ENCODE results near the gene SPINK13.
"Not testable (repeated sequence)": the region's sequence is repeated elsewhere in the genome, so short reads cannot be mapped to it uniquely, and the experiment has no call there.

SPINK13 gene, protein sequence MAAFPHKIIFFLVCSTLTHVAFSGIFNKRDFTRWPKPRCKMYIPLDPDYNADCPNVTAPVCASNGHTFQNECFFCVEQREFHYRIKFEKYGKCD

DNA sequence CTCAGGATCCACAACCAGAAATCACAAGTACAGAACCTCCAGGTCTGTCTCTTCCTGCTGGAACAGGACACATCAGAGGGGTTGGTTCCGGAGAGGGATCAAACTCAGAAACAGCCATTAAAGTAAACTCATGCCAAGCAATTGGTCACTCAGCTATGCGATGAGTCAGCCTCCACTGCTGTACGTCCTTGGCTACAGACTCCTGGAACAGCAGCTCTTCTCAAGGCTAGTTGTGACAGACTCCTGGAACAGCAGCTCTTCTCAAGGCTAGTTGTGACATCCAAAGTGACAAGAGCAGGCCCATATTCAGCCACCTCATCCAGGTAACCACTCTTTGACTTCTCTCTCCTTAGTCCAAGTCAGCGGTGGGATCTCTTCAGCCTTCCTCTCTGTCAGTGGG is at the start of gene SPINK13:
Gene SPINK13 (plus strand): TSS at position 229 of the 400 bp plus-strand sequence. CDS start 1,279 bp downstream, outside the sequence.
- DNase-seq = no peak

DNA sequence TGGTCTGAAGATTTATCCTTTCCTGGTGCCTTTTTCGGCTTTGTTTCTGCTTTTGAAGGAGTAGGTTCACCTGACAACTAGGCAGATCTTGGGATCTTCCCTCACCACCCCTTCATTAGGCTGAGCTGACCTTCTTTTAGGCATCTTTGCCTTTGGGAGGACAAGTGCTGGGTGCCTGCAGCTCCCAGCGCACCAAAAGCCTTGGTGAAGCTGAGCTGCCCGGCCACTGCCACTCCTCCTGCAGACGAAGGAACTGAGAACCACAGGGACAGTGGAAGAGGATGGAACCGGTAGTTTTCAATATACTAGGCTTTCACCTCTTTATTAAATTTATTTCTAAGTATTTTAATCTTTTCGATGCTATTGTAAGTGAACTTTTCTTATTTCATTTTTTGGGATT is 47.1 kb upstream of the SPINK13 start:
- no peak for DNase-seq

DNA sequence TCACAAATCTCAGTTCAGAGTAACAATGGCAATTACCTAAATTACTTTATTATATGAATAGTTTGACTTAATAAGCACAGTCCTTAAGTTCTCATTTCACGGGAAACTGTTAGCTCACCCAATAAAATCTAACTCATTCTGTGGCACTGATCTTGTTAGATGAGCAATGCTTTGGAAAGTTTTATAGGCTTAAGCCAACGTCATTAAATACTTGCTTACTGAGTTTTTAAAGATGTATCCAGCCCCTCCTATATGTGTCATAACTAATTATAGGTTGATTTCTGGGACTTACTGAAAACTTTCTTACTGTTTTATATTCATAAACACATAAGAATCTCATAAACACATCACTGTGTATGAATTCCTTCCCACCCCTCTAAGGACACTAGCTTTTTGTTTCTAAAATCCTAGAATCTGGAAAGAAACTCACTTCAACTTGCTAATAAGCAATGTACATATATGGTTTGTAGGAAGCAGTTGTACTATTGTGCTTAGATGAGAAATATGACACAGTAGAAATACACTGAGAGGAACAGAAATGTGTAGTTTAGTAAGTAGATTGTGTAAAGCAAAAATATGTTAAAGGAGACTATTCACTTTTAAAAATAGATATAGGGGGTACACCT is 44.4 kb upstream of the SPINK13 start:
- no peak for DNase-seq

DNA sequence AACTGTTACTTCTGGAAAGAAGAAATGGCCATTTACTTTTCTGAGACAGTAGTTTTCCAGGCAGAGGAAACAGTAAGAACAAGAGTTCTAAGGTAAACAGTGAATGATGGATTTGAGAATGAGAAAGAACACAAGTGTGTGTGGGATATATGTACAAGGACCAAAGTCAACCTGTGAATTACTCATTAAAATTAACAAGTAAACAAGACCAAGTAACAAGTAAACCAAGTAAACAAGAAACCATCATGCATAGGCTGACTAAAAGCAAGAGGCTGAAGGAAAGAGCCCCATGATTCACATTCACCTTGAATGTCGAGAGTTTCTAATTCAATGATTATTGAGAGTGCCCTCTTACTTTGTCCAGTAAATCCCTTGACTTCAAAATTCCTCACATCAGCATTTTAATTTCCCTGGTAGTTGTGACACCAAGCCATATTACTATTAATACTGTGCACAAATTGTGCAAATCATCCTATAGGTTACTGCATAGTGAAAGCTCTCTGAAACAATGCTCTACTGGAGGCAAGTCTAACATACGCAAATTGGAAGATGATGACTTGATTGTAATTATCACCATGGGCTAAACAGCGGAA is 40.1 kb upstream of the SPINK13 start:
- no peak for DNase-seq

DNA sequence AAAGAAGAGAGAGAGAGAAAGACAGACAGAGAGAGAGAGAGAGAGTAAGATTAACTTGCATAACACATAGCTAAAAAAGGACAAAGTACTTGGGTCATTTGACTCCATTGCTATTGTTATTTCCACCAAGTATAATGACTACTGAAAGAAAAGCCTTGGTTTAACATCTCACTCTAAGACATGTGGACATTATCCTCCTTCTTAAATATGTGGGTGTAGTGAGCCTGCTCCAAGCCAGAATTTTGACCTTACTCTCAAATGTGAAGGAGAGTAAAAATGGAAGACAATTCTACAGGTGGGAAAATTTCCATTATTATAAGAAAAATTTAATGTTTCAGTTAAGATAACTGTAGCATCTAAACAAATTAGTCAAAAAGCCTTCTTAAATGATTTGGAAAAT is 38.8 kb upstream of the SPINK13 start:
- no peak for DNase-seq

DNA sequence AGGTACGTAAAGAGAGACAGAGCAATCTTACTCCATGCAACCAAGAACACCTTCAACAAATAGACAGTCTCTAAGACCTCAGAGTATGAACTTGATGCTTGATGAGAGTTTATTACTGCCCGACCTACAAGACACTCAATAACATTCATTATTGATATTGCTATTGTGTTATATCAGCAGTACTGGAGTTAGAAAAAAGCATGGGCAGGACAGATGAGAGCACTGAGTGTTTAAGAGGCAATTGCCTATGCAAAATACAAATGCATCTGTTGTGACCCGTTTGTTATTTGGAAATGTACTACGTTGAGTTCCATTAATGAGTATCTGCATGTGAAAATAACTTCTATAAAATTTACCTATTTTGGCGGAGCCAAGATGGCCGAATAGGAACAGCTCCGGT is 38.4 kb upstream of the SPINK13 start:
- DNase-seq = no peak

DNA sequence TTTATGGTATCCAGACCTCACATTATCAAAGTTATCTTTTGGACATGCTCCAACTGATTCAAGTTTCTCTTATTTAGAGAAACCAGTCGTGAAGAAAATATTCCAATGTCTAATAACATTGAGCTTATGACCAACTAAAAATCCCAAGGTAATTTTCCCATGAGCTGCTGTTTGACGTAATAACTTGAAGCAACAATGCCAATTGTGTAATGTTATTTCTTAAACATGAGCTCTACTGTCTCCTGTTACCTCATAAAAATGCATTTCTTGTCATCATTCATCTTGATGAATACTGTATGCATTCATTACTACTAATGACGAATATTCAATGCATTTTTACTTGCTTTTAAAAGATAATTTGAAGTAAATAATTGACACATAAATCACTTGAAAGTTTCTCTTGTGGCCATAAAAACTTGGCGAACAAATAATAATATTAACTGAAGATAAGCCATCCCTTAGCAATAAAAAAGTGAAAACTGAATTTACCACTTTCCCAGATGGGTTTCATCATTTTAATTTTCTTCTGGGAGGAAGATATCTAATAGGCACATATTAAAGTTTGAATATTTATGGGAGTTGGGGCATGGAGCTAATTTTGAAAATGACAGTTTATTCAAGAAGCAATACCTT is 30.7 kb upstream of the SPINK13 start:
- no peak for DNase-seq

DNA sequence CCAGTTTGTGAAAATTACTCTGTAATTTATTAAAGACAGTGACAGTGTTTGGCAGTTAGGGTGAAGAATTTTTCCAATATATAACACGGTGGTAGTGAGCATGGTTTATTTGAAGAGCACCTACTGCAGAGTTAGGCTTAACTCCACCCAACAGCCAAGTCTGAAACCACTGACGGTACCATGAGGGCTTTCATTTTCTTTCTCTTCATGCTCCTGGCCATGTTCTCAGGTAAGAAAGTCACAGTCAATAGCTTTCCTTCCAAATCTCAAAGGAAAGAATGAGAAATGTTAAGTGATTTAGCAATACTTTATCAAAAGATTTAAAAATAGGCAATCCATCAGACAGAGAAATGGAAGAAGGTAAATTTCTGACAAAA is 30.2 kb upstream of the SPINK13 start, which contains the start of gene MARCOL:
Gene MARCOL (plus strand): TSS at position 108 of the 377 bp plus-strand sequence. CDS start 73 bp downstream, at position 181.
- DNase-seq = no peak

DNA sequence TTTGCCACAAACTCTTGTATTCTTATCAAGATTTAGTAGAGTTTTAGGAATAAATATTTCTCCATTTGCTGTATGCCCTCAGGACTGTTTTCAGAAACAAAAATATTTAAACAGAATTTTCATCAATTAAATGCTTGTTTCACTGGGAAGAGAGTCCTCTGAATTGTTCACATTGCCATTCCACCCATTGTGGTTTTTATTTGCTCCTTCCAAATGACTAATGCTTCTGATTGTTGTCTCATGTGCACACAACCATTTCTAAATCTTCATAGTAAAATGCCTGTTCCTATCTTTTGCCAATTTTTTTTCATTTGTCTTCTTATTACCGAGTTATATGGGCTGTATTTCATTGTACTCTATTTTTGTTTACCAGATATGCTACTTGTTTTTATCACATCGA is 19.7 kb upstream of the SPINK13 start:
- DNase-seq = no peak

DNA sequence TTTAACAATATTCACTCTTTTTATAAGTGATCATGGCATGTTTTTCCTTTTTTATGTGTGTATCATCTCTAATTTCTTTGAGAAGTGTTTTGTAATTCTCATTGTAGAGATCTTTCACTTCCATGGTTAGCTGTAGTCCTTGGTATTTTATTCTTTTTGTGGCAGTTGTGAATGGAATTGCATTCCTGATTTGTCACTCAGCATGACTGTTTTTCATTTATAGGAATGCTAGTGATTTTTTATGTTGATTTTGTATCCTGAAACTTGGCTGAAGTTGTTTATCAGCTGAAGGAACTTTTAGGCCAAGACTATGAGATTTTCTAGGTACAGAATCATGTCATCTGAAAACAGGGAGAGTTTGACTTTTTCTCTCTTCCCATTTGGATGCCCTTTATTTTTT is 13.1 kb upstream of the SPINK13 start:
- no peak for DNase-seq

DNA sequence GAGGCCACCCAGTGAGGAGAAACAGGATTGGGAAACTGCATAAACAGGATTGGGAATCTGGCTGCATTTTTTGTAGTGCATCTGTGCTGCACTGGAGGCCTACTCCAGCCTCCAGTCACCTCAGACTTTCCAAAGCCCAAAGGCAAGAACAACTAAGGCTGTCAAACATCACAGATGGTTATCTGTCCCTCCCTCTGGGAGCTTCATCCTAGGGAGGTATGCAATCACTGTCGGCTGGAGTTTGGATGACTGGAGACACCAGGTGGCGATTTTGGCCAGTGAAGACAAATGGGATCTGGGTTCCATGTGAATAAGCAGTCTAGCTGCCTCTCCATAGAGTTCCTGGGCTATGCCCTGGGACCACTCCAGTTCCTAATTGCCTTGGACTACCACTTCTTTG is 9.3 kb upstream of the SPINK13 start:
- DNase-seq = no peak

DNA sequence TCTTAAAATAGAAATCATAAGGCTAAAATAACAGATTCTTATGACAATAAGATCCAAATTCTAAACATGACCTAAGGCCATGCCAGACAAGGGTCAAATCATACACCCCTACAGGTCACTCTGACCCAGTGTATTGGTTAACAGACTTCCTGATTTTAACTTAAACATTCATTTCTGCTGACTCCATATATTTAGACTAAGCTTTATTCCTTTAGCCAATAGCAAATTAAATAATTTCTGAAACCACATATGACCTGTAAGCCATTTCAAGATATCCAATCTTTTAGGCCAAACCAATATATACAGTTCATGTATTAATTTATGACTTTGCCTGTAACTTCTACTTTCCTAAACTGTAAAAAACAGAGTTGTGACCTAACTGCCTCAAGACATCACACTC is 7.4 kb upstream of the SPINK13 start:
- DNase-seq = no peak

DNA sequence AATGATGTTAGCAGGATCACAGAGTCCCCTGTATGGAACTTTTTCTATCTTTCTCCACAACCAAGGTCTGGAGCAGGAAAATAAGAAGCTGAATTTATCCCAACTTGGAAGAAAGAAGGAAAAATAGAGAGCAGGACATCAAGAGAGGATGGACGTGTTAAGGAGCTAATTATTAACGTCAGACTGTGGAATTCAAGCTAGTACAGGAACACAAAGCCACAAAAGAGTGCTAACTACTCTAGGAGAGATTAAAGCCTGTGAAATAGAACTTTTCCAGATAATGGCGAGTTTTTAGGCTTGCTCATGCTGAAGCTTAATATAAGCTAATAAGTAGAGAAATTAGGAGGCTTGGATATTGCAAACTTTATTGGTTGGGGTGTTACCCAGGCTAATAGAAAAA is 632 bp upstream of the SPINK13 start:
- no peak for DNase-seq

DNA sequence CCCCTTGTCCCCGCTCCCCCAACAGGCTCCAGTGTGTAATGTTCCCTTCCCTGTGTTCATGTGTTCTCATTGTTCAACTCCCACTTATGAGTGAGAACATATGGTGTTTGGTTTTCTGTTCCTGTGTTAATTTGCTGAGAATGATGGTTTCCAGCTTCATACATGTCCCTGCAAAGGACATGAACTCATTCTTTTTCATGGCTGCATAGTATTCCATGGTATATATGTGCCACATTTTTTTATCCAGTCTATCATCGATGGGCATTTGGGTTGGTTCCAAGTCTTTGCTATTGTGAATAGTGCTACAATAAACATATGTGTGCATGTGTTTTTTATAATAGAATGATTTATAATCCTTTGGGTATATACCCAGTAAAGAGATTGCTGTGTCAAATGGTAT is 6.5 kb downstream of the SPINK13 start:
- not testable (repeated sequence) for DNase-seq

DNA sequence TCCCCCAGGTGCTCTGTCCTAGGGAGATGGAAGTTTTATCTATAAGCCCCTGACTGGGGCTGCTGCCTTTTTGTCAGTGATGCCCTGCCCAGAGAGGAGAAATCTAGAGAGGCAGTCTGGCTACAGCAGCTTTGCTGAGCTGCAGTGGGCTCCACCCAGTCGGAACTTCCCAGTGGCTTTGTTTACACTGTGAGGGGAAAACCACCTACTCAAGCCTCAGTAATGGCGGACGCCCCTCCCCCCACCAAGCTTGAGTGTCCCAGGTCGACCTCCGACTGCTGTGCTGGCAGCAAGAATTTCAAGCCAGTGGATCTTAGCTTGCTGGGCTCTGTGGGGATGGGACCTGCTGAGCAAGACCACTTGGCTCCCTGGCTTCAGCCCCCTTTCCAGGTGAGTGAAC is 12.3 kb downstream of the SPINK13 start:
- DNase-seq = peak in 1 of 2 experiments; percentile 26

DNA sequence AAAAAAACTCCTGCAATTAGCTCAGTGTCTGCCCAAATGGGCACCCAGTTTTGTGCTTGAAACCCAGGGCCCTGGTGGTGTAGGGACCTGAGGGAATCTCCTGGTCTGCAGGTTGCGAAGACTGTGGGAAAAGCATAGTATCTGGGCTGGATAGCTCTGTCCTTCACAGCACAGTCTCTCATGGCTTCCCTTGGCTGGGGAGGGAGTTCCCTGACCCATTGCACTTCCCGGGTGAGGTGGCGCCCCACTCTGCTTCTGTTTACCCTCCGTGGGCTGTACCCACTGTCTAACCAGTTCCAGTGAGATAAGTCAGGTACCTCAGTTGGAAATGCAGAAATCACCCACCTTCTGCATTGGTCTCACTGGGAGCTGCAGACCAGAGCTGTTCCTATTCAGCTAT is 12.7 kb downstream of the SPINK13 start:
- not testable (repeated sequence) for DNase-seq

DNA sequence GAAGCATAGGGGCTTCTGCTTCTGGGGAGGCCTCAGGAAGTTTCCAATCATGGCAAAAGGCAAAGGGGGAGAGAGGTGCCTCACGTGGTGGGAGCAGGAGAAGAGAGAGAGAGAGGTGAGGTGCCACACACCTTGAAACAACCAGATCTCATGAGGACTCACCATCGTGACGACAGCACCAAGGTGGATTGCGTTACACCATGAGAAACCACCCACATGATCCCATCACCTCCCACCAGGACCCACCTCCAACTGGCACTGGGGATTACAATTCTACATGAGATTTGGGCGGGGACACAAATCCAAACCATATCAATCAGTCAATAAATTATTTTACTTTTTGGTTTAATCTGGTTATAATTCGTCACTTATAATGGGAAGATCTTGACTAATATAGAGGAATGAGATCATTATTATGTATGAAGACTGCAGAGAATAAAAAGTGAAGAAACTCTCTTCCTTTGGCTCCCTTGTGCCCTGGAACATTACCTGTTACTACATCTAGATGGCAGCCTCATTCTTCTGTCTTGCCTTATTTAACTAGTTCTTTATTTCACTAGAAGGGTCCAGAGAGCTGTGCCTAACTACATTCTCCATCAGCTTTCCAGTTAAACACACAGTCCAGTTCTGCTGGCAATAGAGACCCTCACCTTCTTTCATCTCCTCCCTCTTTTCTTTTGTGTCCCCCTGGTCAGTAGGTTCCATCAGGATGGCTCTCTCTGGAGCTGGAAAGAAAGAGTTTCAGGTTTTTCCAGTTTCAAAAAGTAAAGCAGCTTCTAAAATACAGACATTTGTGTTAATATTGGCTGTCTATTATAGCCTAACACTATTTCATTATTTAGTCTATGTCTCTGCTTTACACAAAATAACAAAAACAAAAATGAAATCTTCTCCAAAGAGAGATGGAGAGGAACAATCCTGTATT is 21.9 kb downstream of the SPINK13 start:
- peak; percentile 38 to 57 for DNase-seq

DNA sequence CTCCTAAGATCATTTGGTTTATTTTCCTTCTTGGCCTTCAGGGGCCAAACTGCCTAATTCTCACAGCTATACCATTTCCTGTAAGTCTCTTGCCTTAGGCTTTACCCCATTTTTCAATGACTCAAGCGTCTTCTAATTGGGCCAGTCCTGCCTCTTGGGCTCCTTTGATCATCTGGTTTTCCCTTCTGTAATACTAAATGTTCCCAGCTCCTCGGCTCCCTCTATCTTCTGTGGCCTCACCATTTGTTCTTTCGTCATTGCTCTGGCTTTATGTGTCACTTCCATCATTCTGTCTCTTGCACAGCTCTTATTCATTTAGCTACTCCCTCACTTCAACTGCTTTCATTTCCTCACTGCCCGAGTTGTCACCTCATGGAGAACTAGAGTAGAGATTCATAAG is 29.1 kb downstream of the SPINK13 start:
- no peak for DNase-seq

DNA sequence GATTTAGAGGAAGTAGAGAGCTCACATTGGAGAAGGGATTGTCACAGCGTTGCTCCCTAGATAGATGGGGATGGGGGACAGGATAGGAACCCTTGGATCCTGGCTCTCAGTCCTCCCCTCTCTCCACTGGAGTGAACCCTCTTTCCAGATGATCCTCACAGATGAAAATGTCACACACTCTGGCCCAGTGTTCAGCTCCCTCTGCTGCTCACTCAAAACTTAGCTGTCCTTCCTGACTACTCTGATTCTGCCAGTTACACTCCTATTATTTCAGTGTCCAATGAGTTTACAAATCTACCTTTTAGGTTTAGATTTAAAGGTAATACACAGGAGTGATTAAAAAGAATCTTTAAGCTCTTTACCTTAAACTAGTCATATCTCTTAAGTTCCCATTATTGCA is 37.9 kb downstream of the SPINK13 start:
- DNase-seq = no peak

DNA sequence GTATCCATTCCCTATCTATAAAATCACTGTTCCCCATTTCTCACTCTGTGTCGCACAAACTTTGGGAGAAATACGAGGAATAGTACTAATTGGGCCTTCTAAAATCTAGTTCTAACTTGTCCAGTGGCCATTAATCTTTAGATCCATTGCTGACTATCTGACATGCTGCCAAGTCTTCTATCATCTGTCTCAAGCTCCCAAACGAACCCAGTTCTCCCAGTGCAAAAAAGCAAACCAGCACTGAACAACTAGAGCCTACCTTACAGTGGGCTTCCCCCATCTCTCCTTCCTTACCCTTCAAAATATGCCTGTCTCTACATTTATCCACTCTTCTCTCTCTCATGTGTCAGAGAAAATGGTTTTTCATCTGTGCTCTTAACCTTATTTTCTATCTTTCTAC is 40.4 kb downstream of the SPINK13 start:
- DNase-seq = no peak

DNA sequence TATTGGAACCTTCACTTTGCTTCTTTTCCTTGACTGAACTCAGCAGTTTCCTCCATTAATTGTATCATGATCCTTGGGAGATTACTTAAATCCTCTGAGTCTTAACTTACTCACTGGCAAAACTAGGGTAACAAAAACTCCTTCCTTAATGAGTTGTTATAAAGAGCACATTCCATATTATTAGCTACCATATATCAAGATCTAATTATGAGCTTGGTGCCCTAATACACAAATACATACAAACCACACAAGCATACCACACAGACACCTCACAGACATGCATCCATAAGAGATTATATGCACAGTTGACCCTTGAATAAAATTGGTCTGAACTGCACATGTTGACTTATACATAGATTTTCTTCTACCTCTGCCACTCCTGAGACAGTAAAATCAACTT is 41.2 kb downstream of the SPINK13 start:
- DNase-seq = no peak

DNA sequence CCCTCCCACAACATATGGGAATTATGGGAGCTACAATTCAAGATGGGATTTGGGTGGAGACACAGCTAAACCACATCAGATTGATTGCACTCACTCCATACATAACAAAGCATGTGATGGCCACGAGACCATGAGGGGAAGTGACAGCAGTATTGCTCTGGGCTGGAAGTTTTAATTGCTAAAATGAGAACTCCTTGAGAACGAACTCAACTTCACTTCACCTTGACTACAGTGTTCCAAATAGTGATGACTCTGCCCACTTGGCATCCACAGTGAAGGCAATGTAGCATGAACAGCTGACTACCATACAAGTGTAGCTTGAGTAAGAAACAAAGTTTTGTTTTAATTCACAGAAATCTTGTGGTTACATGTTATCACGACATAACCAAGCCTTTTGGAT is 42.9 kb downstream of the SPINK13 start:
- DNase-seq = no peak

DNA sequence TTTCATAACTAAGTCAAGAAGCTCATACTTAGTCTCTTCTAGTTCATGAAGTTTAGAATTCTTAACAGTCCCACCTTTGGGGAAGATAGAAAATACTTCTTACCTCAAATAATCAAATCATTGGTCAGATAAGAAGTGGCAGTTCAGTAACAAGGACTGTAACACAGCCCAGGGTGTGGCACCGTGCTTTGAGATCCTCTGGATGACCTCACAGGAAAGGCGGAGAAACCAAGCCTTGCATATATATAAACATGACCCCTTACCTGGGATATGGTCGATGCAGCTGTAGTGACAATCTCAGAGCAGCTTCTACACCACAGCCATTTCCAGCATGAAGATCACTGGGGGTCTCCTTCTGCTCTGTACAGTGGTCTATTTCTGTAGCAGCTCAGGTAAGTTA is 43.6 kb downstream of the SPINK13 start, which contains the start of gene SPINK7:
Gene SPINK7 (plus strand): TSS at position 271 of the 400 bp plus-strand sequence. CDS start 61 bp downstream, at position 332.
- no peak for DNase-seq

Measured in NCI-H526 (cell line).